Upper lobe of left lung (tissue), 4 donors: ENCODE measurements around the gene SSRP1.

ENCODE experiments used
- EP300 ChIP-seq, 4 donors: sonication (generic); formaldehyde crosslinking; IDR thresholded peaks; one replicate each; pipeline ENCODE4 v1.5.1; 2017; ENCODE audit warnings: antibody characterized with exemption in 4 of 4, control low read depth in 2 of 4
- POLR2A ChIP-seq, 4 donors: fragments of 450-650 bp; IDR thresholded peaks; one replicate each; pipeline ENCODE4 v1.5.1; 2016 to 2017; ENCODE audit warnings: antibody characterized with exemption in 4 of 4, mild to moderate bottlenecking in 2 of 4
- POLR2AphosphoS5 ChIP-seq, 2 donors: sonication (generic); formaldehyde crosslinking; IDR thresholded peaks; one replicate each; pipeline ENCODE4 v1.5.1; 2017; ENCODE audit warnings: antibody characterized with exemption in 2 of 2
- TF ChIP-seq, protein P1 (sequence below), 6 experiments: fragments of 450-650 bp in 4 of 6; fragments of 200-600 bp in 2 of 6; sonication (generic) in 2 of 6; IDR thresholded peaks; one replicate each; pipeline ENCODE4 v1.5.1; 2016 to 2019; ENCODE audit warnings: antibody characterized with exemption in 6 of 6

DNA sequence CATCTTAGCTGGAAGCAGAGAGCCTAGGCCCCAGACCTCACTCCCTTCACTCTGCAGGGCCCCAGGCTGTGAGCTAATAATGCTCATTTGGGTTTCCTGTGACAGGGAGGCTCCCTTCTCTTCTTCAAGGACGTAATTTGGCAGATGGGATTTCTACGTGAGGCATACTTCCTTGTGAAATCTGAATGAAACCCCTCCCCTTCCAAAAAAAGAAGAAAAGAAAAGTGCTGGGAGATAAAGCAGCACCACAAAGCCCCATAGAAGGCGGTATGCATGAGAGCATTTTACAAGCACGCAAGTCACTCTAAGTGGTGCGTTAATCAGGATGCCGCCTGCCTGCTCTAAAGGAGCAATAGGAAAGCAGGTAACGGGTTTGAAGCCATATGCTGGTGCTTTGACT is 8.1 kb upstream of the SSRP1 start:
- TF ChIP-seq EP300 (IDR thresholded peaks at IDR 0.05) (no peak), POLR2AphosphoS5 (IDR thresholded peaks at IDR 0.05) (no peak), POLR2A (IDR thresholded peaks at IDR 0.05) (no peak)
- TF ChIP-seq, protein P1, sequence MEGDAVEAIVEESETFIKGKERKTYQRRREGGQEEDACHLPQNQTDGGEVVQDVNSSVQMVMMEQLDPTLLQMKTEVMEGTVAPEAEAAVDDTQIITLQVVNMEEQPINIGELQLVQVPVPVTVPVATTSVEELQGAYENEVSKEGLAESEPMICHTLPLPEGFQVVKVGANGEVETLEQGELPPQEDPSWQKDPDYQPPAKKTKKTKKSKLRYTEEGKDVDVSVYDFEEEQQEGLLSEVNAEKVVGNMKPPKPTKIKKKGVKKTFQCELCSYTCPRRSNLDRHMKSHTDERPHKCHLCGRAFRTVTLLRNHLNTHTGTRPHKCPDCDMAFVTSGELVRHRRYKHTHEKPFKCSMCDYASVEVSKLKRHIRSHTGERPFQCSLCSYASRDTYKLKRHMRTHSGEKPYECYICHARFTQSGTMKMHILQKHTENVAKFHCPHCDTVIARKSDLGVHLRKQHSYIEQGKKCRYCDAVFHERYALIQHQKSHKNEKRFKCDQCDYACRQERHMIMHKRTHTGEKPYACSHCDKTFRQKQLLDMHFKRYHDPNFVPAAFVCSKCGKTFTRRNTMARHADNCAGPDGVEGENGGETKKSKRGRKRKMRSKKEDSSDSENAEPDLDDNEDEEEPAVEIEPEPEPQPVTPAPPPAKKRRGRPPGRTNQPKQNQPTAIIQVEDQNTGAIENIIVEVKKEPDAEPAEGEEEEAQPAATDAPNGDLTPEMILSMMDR (IDR thresholded peaks at IDR 0.05) = no peak
